ENCODE data around the gene PODNL1. TPM values are rescaled to one million over a fixed set of nuclear protein-coding genes. Genes with fewer than 3 reads are reported as not detected.

Gene PODNL1
- total and polyA plus RNA-seq, 2 of the 8 experiments (the other 6 are each of a cell fraction or from before 2014, with no cell fraction given) = 1.0 to 1.5 TPM

- TF ChIP-seq CHD7 (IDR thresholded peaks at IDR 0.05; ENCODE audit: insufficient replicate concordance, low read length) = no peak
- TF ChIP-seq ATF3 (IDR thresholded peaks at IDR 0.05; ENCODE audit: insufficient read depth, low read depth, low read length) = no peak
- no peak for TF ChIP-seq HDAC6 (IDR thresholded peaks at IDR 0.05; ENCODE audit: low read depth, low read length)
- peak; percentile 94 for TF ChIP-seq TAF7 (optimal IDR thresholded peaks at IDR 0.05; ENCODE audit: borderline replicate concordance, low read depth, low read length)
- TF ChIP-seq EGR1 (IDR thresholded peaks at IDR 0.05; ENCODE audit: borderline replicate concordance, low read depth, low read length) = 0 out of 2 replicates have a peak, but pooled peaks have one; percentile 23
- peak; percentile 89 for TF ChIP-seq CHD2 (IDR thresholded peaks at IDR 0.05; ENCODE audit: low read length)
These were observed 14.1 kb upstream of the PODNL1 start, which contains the start of gene DCAF15 (continued) for GRCh38 chr19:13952154-13952930.

All from H1 (cell line).